ENCODE measurements around the gene SHROOM3.

- TF ChIP-seq MYC (IDR thresholded peaks at IDR 0.05; ENCODE audit: low read depth, low read length) (no peak), CTCF (IDR thresholded peaks at IDR 0.05; ENCODE audit: extremely low read depth in 1 of 2, insufficient read depth in 1 of 2, low read depth in 1 of 2, low read length in 2 of 2) (no peak)
Observed at GRCh38 chr4:76532805-76533204, 97.8 kb downstream of the SHROOM3 start.

All from endothelial cell of umbilical vein (primary cell).